Calu3 (cell line): ENCODE data around the gene HOXD8. TPM values are rescaled to one million over a fixed set of nuclear protein-coding genes. Genes with fewer than 3 reads are reported as not detected.

Source experiments
- BruUV-seq: library from RNA; stranded (reverse); fragments of 400-500 nt; replicated peaks from 2 replicates; lab custom pipeline; 2021; lab: Mats Ljungman, UMichigan
- CTCF ChIA-PET: fragments of 300-600 bp; sonication (Branson Sonifier 250); formaldehyde crosslinking; loops from one replicate; lab custom pipeline; 2022; ENCODE audit warnings: antibody characterized with exemption; lab: Charles Lee
- DNase-seq: peaks from one replicate; pipeline ENCODE4 v3.0.0; 2022
- H3K27ac Mint-ChIP-seq: one replicate; pipeline ENCODE4 v1.8.0; 2022; ENCODE audit warnings: mixed read lengths; ENCODE audit not compliant: unreplicated experiment
- H3K27me3 Mint-ChIP-seq: one replicate; pipeline ENCODE4 v1.8.0; 2022; ENCODE audit warnings: mixed read lengths; ENCODE audit not compliant: unreplicated experiment
- H3K36me3 Mint-ChIP-seq: one replicate; pipeline ENCODE4 v1.8.0; 2022; ENCODE audit warnings: mild to moderate bottlenecking, moderate library complexity, mixed read lengths; ENCODE audit not compliant: insufficient read depth, unreplicated experiment
- H3K4me1 Mint-ChIP-seq: one replicate; pipeline ENCODE4 v1.8.0; 2022; ENCODE audit warnings: mild to moderate bottlenecking, low read depth, mixed read lengths; ENCODE audit not compliant: unreplicated experiment
- H3K4me3 Mint-ChIP-seq: one replicate; pipeline ENCODE4 v1.8.0; 2022; ENCODE audit warnings: mild to moderate bottlenecking, low read depth, moderate library complexity, mixed read lengths; ENCODE audit not compliant: unreplicated experiment
- H3K9me3 Mint-ChIP-seq: one replicate; pipeline ENCODE4 v1.8.0; 2022; ENCODE audit warnings: low read depth, mixed read lengths; ENCODE audit not compliant: unreplicated experiment
- CTCF ChIP-seq: fragments of 200-600 bp; IDR thresholded peaks from one replicate; pipeline ENCODE4 v1.8.0; 2022; ENCODE audit warnings: antibody characterized with exemption; ENCODE audit not compliant: unreplicated experiment
- intact Hi-C: fragments of 100-400 bp; cut with micrococcal nuclease; formaldehyde crosslinking; loops from one replicate; pipeline ENCODE4 v1.10.0; 2022; ENCODE audit not compliant: unreplicated experiment
- total RNA-seq: library from RNA; stranded (reverse); gene quantifications from 2 replicates; pipeline ENCODE4 v1.2.3, GENCODE V29; 2022

Gene HOXD8
- total RNA-seq, 1 experiment from 2014 or later, result not detected

- Mint-ChIP-seq H3K4me1 (no peaks in the 10 kb centered on the region), H3K27ac (no peak overlapping the region), H3K36me3 (no peaks in the 10 kb centered on the region), H3K9me3 (peaks cover 2% of the 10 kb centered on the region), H3K4me3 (no peak overlapping the region), H3K27me3 (peaks cover 18% of the 10 kb centered on the region)
- no TSS peak for BruUV-seq
- no peak for TF ChIP-seq CTCF
- CTCF ChIA-PET, result no interaction called here
- intact Hi-C loops, result no loop called here
- no peak for DNase-seq
These were observed 30.3 kb downstream of the HOXD8 start for GRCh38 chr2:176159663-176160250.

DNA sequence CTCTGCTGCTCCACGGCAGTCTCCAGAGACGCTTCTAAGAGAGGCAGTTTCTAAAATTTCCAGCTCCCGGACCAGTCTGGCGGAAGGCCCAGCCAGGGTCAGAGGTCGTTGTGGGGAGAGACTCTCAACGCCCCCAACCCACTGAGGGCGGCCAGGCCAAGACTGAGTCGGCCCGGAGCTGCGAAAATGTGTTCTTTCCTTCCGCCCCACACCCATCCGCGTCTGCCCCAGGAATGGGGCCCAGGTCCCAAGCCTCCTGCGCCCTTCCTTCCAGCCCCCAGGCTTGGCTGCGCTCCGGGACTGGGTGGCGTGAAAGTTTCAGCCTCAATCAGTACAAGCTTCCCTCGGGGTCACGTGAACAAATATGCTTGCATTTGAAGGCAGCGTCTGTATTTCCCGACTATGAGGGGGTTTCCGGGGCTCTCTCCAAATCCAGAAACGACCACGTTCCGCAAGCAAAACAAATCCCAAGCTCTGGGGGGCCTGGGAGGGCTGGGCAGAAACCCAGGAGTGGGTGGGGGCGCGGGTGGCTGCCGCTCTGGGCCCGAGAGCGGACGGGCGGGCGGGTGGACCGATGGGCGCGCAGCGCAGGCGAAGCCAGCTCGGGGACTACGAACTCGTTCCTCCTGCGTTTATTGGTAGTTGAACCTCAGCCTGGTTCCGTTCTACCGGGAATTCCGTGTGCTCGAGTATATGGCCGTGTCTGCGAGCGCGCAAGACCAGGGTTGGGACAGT, 30.9 kb downstream of the HOXD8 start:
- H3K4me1 Mint-ChIP-seq, result no peaks in the 10 kb centered on the region
- no TSS peak for BruUV-seq
- intact Hi-C loops, result no loop called here

GRCh38 chr2:176160986-176161824, 31.7 kb downstream of the HOXD8 start:
- no peak for TF ChIP-seq CTCF
- Mint-ChIP-seq H3K9me3 (peaks cover 2% of the 10 kb centered on the region), H3K4me3 (no peak overlapping the region), H3K27me3 (peaks cover 12% of the 10 kb centered on the region), H3K36me3 (no peaks in the 10 kb centered on the region), H3K27ac (no peak overlapping the region), H3K4me1 (no peaks in the 10 kb centered on the region)
- intact Hi-C loops, result no loop called here
- CTCF ChIA-PET, result interaction anchor here (1.4 kb wide), 1 partner anchor 20 kb away, joined by 4 read pairs; no protein-coding TSS in a partner anchor
- BruUV-seq, result no TSS peak
- DNase-seq, result no peak

More for the DNA sequence above, 30.9 kb downstream of the HOXD8 start:
- DNase-seq, result no peak
- Mint-ChIP-seq H3K9me3 (peaks cover 2% of the 10 kb centered on the region), H3K27ac (no peak overlapping the region), H3K36me3 (no peaks in the 10 kb centered on the region), H3K27me3 (peaks cover 12% of the 10 kb centered on the region), H3K4me3 (no peak overlapping the region)
- no peak for TF ChIP-seq CTCF
- CTCF ChIA-PET, result no interaction called here

DNA sequence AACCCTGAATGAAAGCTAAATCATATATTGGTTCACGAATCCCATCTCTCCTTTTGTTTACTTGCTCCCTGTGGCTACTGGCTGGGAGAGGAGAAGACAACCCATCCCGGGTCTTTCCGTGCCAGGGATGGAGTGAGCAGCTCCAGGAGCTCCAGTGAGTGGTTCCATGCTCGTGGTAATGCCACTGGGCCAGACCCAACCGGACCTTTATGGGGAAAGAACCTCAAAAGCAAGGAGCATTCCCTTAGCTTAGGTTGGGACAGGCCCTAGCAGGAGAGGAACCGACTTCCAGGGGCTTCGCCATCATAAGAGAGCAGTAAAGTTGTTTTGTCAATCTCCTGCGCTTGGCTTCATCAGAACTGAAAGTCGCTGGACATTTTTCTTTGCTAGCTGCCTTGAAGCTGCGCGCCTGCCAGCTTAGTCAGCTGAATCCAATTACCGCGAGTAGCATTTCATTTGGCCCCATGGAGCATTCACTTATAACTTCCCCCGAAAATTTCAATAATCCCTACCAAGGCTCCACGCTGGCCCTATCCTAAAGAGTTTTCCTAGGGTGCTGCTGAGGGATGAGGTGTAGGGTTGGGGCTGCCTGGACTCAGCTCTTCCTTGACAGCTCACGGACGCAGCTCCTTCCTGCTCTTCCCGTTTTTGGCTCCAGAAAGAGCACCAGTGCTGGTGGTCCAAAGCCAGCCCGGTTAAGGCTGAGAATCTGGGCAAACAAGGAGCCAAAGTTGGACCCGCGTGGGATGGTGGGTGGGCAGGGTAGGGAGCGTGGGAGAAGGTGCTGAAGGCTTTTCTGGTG, 32.5 kb downstream of the HOXD8 start:
- H3K27me3 Mint-ChIP-seq, result peaks cover 12% of the 10 kb centered on the region
- no peak overlapping the region for H3K4me3 Mint-ChIP-seq
- H3K9me3 Mint-ChIP-seq, result peaks cover 2% of the 10 kb centered on the region
- no TSS peak for BruUV-seq
- DNase-seq, result no peak
- TF ChIP-seq CTCF, result no peak
- H3K36me3 Mint-ChIP-seq, result no peaks in the 10 kb centered on the region
- H3K27ac Mint-ChIP-seq, result no peak overlapping the region
- no peaks in the 10 kb centered on the region for H3K4me1 Mint-ChIP-seq
- CTCF ChIA-PET, result interaction anchor here (1.4 kb wide), 1 partner anchor 21 kb away, joined by 4 read pairs; no protein-coding TSS in a partner anchor
- intact Hi-C loops, result no loop called here
